ENCODE results near the gene CCM2L.

DNA sequence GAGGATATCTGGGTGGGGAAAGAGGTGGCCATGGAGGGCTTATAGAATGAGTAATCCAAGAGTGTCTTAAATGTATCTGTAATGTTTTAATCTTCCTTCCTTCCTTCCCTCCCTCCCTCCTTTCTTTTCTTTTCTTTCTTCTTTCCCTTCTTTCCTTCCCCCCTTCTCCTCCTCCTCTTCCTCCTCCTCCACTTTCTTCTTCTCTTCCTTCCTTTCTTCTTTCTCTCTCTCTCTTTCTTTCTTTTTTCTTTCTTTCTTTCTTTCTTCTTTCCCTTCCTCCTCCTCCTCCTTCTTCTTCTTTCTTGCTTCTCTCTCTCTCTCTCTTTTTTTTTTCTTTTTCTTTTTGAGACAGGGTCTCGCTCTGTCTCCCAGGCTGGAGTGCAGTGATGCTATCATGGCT lies 49.0 kb downstream of the CCM2L start:
- TF ChIP-seq, protein P1, sequence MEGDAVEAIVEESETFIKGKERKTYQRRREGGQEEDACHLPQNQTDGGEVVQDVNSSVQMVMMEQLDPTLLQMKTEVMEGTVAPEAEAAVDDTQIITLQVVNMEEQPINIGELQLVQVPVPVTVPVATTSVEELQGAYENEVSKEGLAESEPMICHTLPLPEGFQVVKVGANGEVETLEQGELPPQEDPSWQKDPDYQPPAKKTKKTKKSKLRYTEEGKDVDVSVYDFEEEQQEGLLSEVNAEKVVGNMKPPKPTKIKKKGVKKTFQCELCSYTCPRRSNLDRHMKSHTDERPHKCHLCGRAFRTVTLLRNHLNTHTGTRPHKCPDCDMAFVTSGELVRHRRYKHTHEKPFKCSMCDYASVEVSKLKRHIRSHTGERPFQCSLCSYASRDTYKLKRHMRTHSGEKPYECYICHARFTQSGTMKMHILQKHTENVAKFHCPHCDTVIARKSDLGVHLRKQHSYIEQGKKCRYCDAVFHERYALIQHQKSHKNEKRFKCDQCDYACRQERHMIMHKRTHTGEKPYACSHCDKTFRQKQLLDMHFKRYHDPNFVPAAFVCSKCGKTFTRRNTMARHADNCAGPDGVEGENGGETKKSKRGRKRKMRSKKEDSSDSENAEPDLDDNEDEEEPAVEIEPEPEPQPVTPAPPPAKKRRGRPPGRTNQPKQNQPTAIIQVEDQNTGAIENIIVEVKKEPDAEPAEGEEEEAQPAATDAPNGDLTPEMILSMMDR (IDR thresholded peaks at IDR 0.05) = no peak
- no peak for TF ChIP-seq POLR2A (IDR thresholded peaks at IDR 0.05)
